Panc1 (cell line): Measurements from ENCODE around the gene SPTBN1. TPM values are rescaled to one million over a fixed set of nuclear protein-coding genes. Genes with fewer than 3 reads are reported as not detected.

Source experiments
- ATAC-seq: fragments of 200-7000 bp; cut with Tn5 transposase; 2 replicates; pipeline ENCODE4 v1.9.1; 2020; ENCODE audit warnings: mild to moderate bottlenecking, moderate library complexity
- BruUV-seq: library from RNA; stranded (reverse); fragments of 400-500 nt; replicated peaks from 2 replicates; lab custom pipeline; 2021; lab: Mats Ljungman, UMichigan
- CTCF ChIA-PET: fragments of 300-600 bp; sonication (Branson Sonifier 250); formaldehyde crosslinking; loops from one replicate; lab custom pipeline; 2022; ENCODE audit warnings: antibody characterized with exemption; lab: Charles Lee
- POLR2A ChIA-PET: fragments of 300-600 bp; sonication (Branson Sonifier 250); formaldehyde crosslinking; loops from one replicate; lab custom pipeline; 2022; ENCODE audit warnings: antibody characterized with exemption; lab: Charles Lee
- DNase-seq: peaks from one replicate; pipeline ENCODE4 v3.0.0-alpha.2; 2010; ENCODE audit warnings: low read depth, low spot score
- H3K27ac ChIP-seq: 2 replicates; pipeline ENCODE4 v1.5.1; 2011; ENCODE audit warnings: mild to moderate bottlenecking, low read length, inconsistent platforms
- H3K27me3 ChIP-seq: fragments of 200-500 bp; sonication (Bioruptor generic); 2 replicates; pipeline ENCODE4 v1.6.0; 2014; ENCODE audit warnings: low read length, inconsistent platforms; ENCODE audit not compliant: control insufficient read depth, insufficient read depth
- H3K36me3 ChIP-seq: fragments of 200-500 bp; sonication (Bioruptor generic); 2 replicates; pipeline ENCODE4 v1.5.1; 2014; ENCODE audit warnings: inconsistent platforms, mild to moderate bottlenecking, low read length, moderate library complexity; ENCODE audit not compliant: control insufficient read depth, insufficient read depth
- H3K4me1 ChIP-seq: 2 replicates; pipeline ENCODE4 v1.5.1; 2011; ENCODE audit warnings: inconsistent platforms, mild to moderate bottlenecking, low read length, moderate library complexity; ENCODE audit not compliant: control insufficient read depth, insufficient read depth
- H3K4me3 ChIP-seq, 2 experiments: 2 replicates each; pipeline ENCODE4 v1.5.1; 2011 to 2012; ENCODE audit warnings: low read depth in 2 of 2, low read length in 2 of 2, mild to moderate bottlenecking in 2 of 2, inconsistent platforms in 1 of 2, moderate library complexity in 1 of 2
- H3K9me3 ChIP-seq: fragments of 200-500 bp; sonication (Bioruptor generic); 2 replicates; pipeline ENCODE4 v1.5.1; 2014; ENCODE audit warnings: low read depth, mild to moderate bottlenecking, inconsistent platforms, low read length, moderate library complexity; ENCODE audit not compliant: control insufficient read depth, insufficient read depth
- POLR2AphosphoS5 ChIP-seq: IDR thresholded peaks from 2 replicates; pipeline ENCODE4 v1.6.1; 2012; ENCODE audit warnings: mild to moderate bottlenecking, low read depth, low read length, moderate library complexity
- SIN3A ChIP-seq: IDR thresholded peaks from 2 replicates; pipeline ENCODE4 v1.6.1; 2012; ENCODE audit warnings: low read depth, mild to moderate bottlenecking, low read length, moderate library complexity, borderline replicate concordance; ENCODE audit not compliant: insufficient read depth
- TCF7L2 ChIP-seq: IDR thresholded peaks from 2 replicates; pipeline ENCODE4 v1.6.1; 2011; ENCODE audit warnings: mild to moderate bottlenecking, low read depth, low read length, inconsistent platforms
- in situ Hi-C: cut with HindIII; loops from 2 replicates; pipeline ENCODE4 v1.10.0; 2016; ENCODE audit warnings: low sequenced_read_pairs, low pct_unique_long_range_greater_than_20kb
- intact Hi-C: fragments of 100-400 bp; cut with micrococcal nuclease; formaldehyde crosslinking; loops from one replicate; pipeline ENCODE4 v1.10.0; 2022; ENCODE audit not compliant: unreplicated experiment
- total RNA-seq: library from RNA; stranded (reverse); gene quantifications from one replicate; pipeline ENCODE4 v1.2.1, GENCODE V29; 2021; ENCODE audit not compliant: unreplicated experiment
- TF ChIP-seq, protein P1 (sequence below), 2 experiments: IDR thresholded peaks; 2 replicates each; pipeline ENCODE4 v1.6.1; 2011 to 2012; ENCODE audit warnings: low read depth in 2 of 2, control low read depth in 1 of 2, low read length in 1 of 2, mild to moderate bottlenecking in 1 of 2, moderate library complexity in 1 of 2; ENCODE audit not compliant: insufficient read depth in 1 of 2
- TF ChIP-seq, protein P2 (sequence below): fragments of 450-650 bp; IDR thresholded peaks from 2 replicates; pipeline ENCODE4 v1.5.1; 2017; ENCODE audit warnings: mild to moderate bottlenecking

The SPTBN1 gene
- total RNA-seq, 1 experiment from 2014 or later, result 169 TPM

GRCh38 chr2:54422072-54422581 lies 34.0 kb upstream of the SPTBN1 start:
- ATAC-seq, result no peak
- DNase-seq, result no peak
- no peaks in the 10 kb centered on the region for H3K36me3 ChIP-seq
- no peaks in the 10 kb centered on the region for H3K4me1 ChIP-seq
- CTCF ChIA-PET, result no interaction called here
- H3K27ac ChIP-seq, result no peak overlapping the region
- BruUV-seq, result no TSS peak
- no peak overlapping the region for H3K4me3 ChIP-seq
- in situ Hi-C loops, result no loop called here
- POLR2A ChIA-PET, result interaction anchor here (0.6 kb wide), 1 partner anchor 1374 kb away, joined by 3 read pairs; no protein-coding TSS in a partner anchor
- intact Hi-C loops, result no loop called here
- peaks cover 2% of the 10 kb centered on the region; the same call in 1 of the 2 replicates for H3K27me3 ChIP-seq
- no peak for TF ChIP-seq POLR2AphosphoS5
- TF ChIP-seq TCF7L2, result no peak
- TF ChIP-seq SIN3A, result no peak
- no peaks in the 10 kb centered on the region for H3K9me3 ChIP-seq

GRCh38 chr2:54423213-54423612 lies 32.9 kb upstream of the SPTBN1 start:
- TF ChIP-seq SIN3A (no peak), TCF7L2 (no peak), POLR2AphosphoS5 (no peak)
- TF ChIP-seq, protein P1, sequence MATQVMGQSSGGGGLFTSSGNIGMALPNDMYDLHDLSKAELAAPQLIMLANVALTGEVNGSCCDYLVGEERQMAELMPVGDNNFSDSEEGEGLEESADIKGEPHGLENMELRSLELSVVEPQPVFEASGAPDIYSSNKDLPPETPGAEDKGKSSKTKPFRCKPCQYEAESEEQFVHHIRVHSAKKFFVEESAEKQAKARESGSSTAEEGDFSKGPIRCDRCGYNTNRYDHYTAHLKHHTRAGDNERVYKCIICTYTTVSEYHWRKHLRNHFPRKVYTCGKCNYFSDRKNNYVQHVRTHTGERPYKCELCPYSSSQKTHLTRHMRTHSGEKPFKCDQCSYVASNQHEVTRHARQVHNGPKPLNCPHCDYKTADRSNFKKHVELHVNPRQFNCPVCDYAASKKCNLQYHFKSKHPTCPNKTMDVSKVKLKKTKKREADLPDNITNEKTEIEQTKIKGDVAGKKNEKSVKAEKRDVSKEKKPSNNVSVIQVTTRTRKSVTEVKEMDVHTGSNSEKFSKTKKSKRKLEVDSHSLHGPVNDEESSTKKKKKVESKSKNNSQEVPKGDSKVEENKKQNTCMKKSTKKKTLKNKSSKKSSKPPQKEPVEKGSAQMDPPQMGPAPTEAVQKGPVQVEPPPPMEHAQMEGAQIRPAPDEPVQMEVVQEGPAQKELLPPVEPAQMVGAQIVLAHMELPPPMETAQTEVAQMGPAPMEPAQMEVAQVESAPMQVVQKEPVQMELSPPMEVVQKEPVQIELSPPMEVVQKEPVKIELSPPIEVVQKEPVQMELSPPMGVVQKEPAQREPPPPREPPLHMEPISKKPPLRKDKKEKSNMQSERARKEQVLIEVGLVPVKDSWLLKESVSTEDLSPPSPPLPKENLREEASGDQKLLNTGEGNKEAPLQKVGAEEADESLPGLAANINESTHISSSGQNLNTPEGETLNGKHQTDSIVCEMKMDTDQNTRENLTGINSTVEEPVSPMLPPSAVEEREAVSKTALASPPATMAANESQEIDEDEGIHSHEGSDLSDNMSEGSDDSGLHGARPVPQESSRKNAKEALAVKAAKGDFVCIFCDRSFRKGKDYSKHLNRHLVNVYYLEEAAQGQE (IDR thresholded peaks at IDR 0.05; ENCODE audit: insufficient read depth in 1 of 2, low read depth in 2 of 2, low read length in 1 of 2), result no peak
- TF ChIP-seq, protein P2, sequence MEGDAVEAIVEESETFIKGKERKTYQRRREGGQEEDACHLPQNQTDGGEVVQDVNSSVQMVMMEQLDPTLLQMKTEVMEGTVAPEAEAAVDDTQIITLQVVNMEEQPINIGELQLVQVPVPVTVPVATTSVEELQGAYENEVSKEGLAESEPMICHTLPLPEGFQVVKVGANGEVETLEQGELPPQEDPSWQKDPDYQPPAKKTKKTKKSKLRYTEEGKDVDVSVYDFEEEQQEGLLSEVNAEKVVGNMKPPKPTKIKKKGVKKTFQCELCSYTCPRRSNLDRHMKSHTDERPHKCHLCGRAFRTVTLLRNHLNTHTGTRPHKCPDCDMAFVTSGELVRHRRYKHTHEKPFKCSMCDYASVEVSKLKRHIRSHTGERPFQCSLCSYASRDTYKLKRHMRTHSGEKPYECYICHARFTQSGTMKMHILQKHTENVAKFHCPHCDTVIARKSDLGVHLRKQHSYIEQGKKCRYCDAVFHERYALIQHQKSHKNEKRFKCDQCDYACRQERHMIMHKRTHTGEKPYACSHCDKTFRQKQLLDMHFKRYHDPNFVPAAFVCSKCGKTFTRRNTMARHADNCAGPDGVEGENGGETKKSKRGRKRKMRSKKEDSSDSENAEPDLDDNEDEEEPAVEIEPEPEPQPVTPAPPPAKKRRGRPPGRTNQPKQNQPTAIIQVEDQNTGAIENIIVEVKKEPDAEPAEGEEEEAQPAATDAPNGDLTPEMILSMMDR, result no peak
- ATAC-seq, result no peak
- Histone ChIP-seq H3K27ac (no peak overlapping the region), H3K9me3 (no peaks in the 10 kb centered on the region), H3K4me3 (no peak overlapping the region), H3K36me3 (no peaks in the 10 kb centered on the region), H3K27me3 (peaks cover 2% of the 10 kb centered on the region; the same call in 1 of the 2 replicates), H3K4me1 (no peaks in the 10 kb centered on the region)
- BruUV-seq, result no TSS peak
- POLR2A ChIA-PET, result no interaction called here
- in situ Hi-C loops, result no loop called here
- CTCF ChIA-PET, result no interaction called here
- intact Hi-C loops, result no loop called here
- no peak for DNase-seq

DNA sequence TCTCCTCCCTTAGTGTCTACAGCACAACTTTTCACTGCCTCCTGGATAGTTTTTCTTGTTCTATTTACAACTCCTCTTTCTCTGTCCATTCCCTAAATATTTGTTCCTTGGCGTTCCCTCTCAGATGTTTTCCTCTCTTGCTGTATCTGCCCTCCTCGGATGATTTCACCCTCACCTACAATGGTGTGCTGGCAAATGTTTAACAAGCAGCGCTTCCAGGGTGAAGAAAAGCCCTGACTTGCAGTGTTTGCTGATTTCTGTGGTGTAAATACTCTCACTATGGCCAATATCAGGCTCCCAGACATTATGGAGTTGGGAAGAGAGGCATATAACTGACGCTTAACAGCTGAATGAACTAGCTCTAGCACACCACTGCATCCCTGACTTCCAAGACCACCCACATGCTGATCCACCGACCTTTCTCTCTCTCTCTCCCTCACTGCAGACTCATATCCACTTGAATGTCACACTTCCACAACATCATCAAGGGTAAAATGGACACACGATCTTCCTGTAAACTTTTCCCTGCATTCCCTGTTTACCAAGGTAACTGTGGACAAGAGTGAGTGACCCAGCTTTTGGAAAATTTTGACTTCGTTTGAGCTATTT lies 31.5 kb upstream of the SPTBN1 start:
- Histone ChIP-seq H3K9me3 (no peaks in the 10 kb centered on the region), H3K36me3 (no peaks in the 10 kb centered on the region), H3K4me1 (no peaks in the 10 kb centered on the region), H3K4me3 (no peak overlapping the region), H3K27me3 (peaks cover 2% of the 10 kb centered on the region; the same call in 1 of the 2 replicates), H3K27ac (no peak overlapping the region)
- ATAC-seq (no peak), DNase-seq (no peak)
- BruUV-seq, result no TSS peak
- in situ Hi-C loops (no loop called here), intact Hi-C loops (no loop called here)
- CTCF ChIA-PET, result no interaction called here
- POLR2A ChIA-PET, result interaction anchor here (0.6 kb wide), 1 partner anchor 32 kb away, joined by 8 read pairs; no protein-coding TSS in a partner anchor
- TF ChIP-seq POLR2AphosphoS5 (no peak), TCF7L2 (no peak), SIN3A (no peak)
- TF ChIP-seq, protein P2, result no peak
- TF ChIP-seq, protein P1 (IDR thresholded peaks at IDR 0.05; ENCODE audit: insufficient read depth in 1 of 2, low read depth in 2 of 2, low read length in 1 of 2), result no peak
